Esophagus muscularis mucosa (tissue), 4 donors: ENCODE data around the gene HS6ST3.

Experiments used
- EP300 ChIP-seq: sonication (generic); formaldehyde crosslinking; IDR thresholded peaks from one replicate; pipeline ENCODE4 v1.6.1; 2017; ENCODE audit warnings: antibody characterized with exemption
- POLR2A ChIP-seq: fragments of 450-650 bp; IDR thresholded peaks from one replicate; pipeline ENCODE4 v1.6.1; 2017; ENCODE audit warnings: antibody characterized with exemption, moderate library complexity, mild to moderate bottlenecking, low read depth
- POLR2AphosphoS5 ChIP-seq, 2 donors: sonication (generic); formaldehyde crosslinking; IDR thresholded peaks; one replicate each; pipeline ENCODE4 v1.6.1; 2017; ENCODE audit warnings: antibody characterized with exemption in 2 of 2
- TF ChIP-seq, protein P1 (sequence below), 3 experiments: fragments of 200-600 bp in 2 of 3; fragments of 450-650 bp in 1 of 3; sonication (generic) in 2 of 3; IDR thresholded peaks; one replicate each; pipeline ENCODE4 v1.5.1; 2017 to 2019; ENCODE audit warnings: antibody characterized with exemption in 3 of 3, mild to moderate bottlenecking in 2 of 3, moderate library complexity in 1 of 3

GRCh38 chr13:96109125-96109524 lies 19.2 kb downstream of the HS6ST3 start:
- TF ChIP-seq, protein P1, sequence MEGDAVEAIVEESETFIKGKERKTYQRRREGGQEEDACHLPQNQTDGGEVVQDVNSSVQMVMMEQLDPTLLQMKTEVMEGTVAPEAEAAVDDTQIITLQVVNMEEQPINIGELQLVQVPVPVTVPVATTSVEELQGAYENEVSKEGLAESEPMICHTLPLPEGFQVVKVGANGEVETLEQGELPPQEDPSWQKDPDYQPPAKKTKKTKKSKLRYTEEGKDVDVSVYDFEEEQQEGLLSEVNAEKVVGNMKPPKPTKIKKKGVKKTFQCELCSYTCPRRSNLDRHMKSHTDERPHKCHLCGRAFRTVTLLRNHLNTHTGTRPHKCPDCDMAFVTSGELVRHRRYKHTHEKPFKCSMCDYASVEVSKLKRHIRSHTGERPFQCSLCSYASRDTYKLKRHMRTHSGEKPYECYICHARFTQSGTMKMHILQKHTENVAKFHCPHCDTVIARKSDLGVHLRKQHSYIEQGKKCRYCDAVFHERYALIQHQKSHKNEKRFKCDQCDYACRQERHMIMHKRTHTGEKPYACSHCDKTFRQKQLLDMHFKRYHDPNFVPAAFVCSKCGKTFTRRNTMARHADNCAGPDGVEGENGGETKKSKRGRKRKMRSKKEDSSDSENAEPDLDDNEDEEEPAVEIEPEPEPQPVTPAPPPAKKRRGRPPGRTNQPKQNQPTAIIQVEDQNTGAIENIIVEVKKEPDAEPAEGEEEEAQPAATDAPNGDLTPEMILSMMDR (IDR thresholded peaks at IDR 0.05) = no peak
- no peak for TF ChIP-seq POLR2AphosphoS5 (IDR thresholded peaks at IDR 0.05)
- no peak for TF ChIP-seq EP300
- TF ChIP-seq POLR2A = no peak
